ENCODE measurements around the gene ABLIM3. TPM values are rescaled to one million over a fixed set of nuclear protein-coding genes. Genes with fewer than 3 reads are reported as not detected.

Gene ABLIM3
- total and polyA plus RNA-seq, 2 donors (not counting 3 experiments of a cell fraction or from before 2014, with no cell fraction given) = 16.7 to 42.1 TPM

- intact Hi-C loops (cut with micrococcal nuclease) = no loop called here
- no TSS peak for BruUV-seq (replicated peaks)
- no peak for FAIRE-seq
Observed at GRCh38 chr5:149164731-149165130, 23.4 kb downstream of the ABLIM3 start.

GRCh38 chr5:149166128-149166527 is 24.8 kb downstream of the ABLIM3 start:
- intact Hi-C loops (cut with micrococcal nuclease) = no loop called here
- Histone ChIP-seq H4K20me1 (replicated peaks; ENCODE audit: control insufficient read depth, extremely low read depth, insufficient read depth, low read length) (no peaks in the 10 kb centered on the region), H3K79me2 (ENCODE audit: control insufficient read depth, insufficient read depth, low read length) (no peaks in the 10 kb centered on the region), H3K36me3 (ENCODE audit: control insufficient read depth in 2 of 2, extremely low read depth in 1 of 2, insufficient read depth in 2 of 2, low read length in 2 of 2) (no peaks in the 10 kb centered on the region), H3K9me3 (replicated peaks; ENCODE audit: control insufficient read depth, insufficient read depth, low read length) (no peaks in the 10 kb centered on the region), H3K9ac (replicated peaks; ENCODE audit: extremely low read depth, insufficient read depth, low read length) (no peak overlapping the region), H2AFZ (ENCODE audit: low read depth, low read length) (no peak overlapping the region), H3K9me1 (replicated peaks; ENCODE audit: control insufficient read depth, extremely low read depth, insufficient read depth, low read length) (no peaks in the 10 kb centered on the region), H3K4me3 (replicated peaks in 1 of 3; ENCODE audit: insufficient read depth in 1 of 3, low read depth in 1 of 3, low read length in 3 of 3) (no peak overlapping the region), H3K4me2 (ENCODE audit: insufficient read depth, low read length) (no peak overlapping the region), H3K4me1 (ENCODE audit: control insufficient read depth, extremely low read depth, insufficient read depth, low read length) (no peaks in the 10 kb centered on the region), H3K27ac (ENCODE audit: insufficient read depth, low read depth, low read length) (no peak overlapping the region), H3K27me3 (ENCODE audit: control insufficient read depth in 2 of 2, insufficient read depth in 2 of 2, low read length in 2 of 2) (no peaks in the 10 kb centered on the region)
- ChIA-PET POLR2A (no interaction called here), CTCF (interaction anchor here (1.5 kb wide), 1 partner anchor 8 kb away, joined by 3 read pairs; no protein-coding TSS in a partner anchor)
- DNase-seq (ENCODE audit: low read depth, low spot score) (no peak), FAIRE-seq (no peak)
- no TSS peak for BruUV-seq (replicated peaks)
- dilution Hi-C loops (cut with MboI; ENCODE audit: extremely low pct_ligation_motif_present, low sequenced_read_pairs) = no loop called here
- TF ChIP-seq, protein P1, sequence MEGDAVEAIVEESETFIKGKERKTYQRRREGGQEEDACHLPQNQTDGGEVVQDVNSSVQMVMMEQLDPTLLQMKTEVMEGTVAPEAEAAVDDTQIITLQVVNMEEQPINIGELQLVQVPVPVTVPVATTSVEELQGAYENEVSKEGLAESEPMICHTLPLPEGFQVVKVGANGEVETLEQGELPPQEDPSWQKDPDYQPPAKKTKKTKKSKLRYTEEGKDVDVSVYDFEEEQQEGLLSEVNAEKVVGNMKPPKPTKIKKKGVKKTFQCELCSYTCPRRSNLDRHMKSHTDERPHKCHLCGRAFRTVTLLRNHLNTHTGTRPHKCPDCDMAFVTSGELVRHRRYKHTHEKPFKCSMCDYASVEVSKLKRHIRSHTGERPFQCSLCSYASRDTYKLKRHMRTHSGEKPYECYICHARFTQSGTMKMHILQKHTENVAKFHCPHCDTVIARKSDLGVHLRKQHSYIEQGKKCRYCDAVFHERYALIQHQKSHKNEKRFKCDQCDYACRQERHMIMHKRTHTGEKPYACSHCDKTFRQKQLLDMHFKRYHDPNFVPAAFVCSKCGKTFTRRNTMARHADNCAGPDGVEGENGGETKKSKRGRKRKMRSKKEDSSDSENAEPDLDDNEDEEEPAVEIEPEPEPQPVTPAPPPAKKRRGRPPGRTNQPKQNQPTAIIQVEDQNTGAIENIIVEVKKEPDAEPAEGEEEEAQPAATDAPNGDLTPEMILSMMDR (IDR thresholded peaks at IDR 0.05; ENCODE audit: extremely low read depth in 1 of 2, insufficient read depth in 1 of 2, low read depth in 1 of 2, low read length in 2 of 2) = no peak
- no peak for TF ChIP-seq MYC (IDR thresholded peaks at IDR 0.05; ENCODE audit: low read depth, low read length)
- TF ChIP-seq FOS (IDR thresholded peaks at IDR 0.05; ENCODE audit: borderline replicate concordance, insufficient read depth, low read length) = no peak
- TF ChIP-seq MAX (IDR thresholded peaks at IDR 0.05; ENCODE audit: insufficient read depth, insufficient read length) = no peak
- no peak for TF ChIP-seq POLR2AphosphoS5 (IDR thresholded peaks at IDR 0.05; ENCODE audit: insufficient read depth, low read depth, low read length)
- TF ChIP-seq GATA2 (IDR thresholded peaks at IDR 0.05; ENCODE audit: insufficient read depth, insufficient read length, low read depth, low read length) = no peak
- TF ChIP-seq EZH2 (IDR thresholded peaks at IDR 0.05; ENCODE audit: borderline replicate concordance, low read depth, low read length, severe bottlenecking) = no peak
- no peak for TF ChIP-seq POLR2A (IDR thresholded peaks at IDR 0.05; ENCODE audit: low read depth, low read length)
- TF ChIP-seq JUN (IDR thresholded peaks at IDR 0.05; ENCODE audit: borderline replicate concordance, insufficient read depth, insufficient read length, low read depth) = no peak

More at GRCh38 chr5:149164731-149165130, 23.4 kb downstream of the ABLIM3 start:
- H3K36me3 ChIP-seq (ENCODE audit: control insufficient read depth in 2 of 2, extremely low read depth in 1 of 2, insufficient read depth in 2 of 2, low read length in 2 of 2) = no peaks in the 10 kb centered on the region
- no peak overlapping the region for H2AFZ ChIP-seq (ENCODE audit: low read depth, low read length)
- no peak overlapping the region for H3K4me3 ChIP-seq (replicated peaks in 1 of 3; ENCODE audit: insufficient read depth in 1 of 3, low read depth in 1 of 3, low read length in 3 of 3)
- DNase-seq (ENCODE audit: low read depth, low spot score) = no peak
- no peaks in the 10 kb centered on the region for H3K9me3 ChIP-seq (replicated peaks; ENCODE audit: control insufficient read depth, insufficient read depth, low read length)
- ChIA-PET POLR2A (no interaction called here), CTCF (interaction anchor here (1.2 kb wide), 1 partner anchor 21 kb away, joined by 3 read pairs; no protein-coding TSS in a partner anchor)
- no peak overlapping the region for H3K4me2 ChIP-seq (ENCODE audit: insufficient read depth, low read length)
- no peak for TF ChIP-seq MYC (IDR thresholded peaks at IDR 0.05; ENCODE audit: low read depth, low read length)
- TF ChIP-seq, protein P1 (IDR thresholded peaks at IDR 0.05; ENCODE audit: extremely low read depth in 1 of 2, insufficient read depth in 1 of 2, low read depth in 1 of 2, low read length in 2 of 2) = no peak
- no peak for TF ChIP-seq EZH2 (IDR thresholded peaks at IDR 0.05; ENCODE audit: borderline replicate concordance, low read depth, low read length, severe bottlenecking)
- no peak for TF ChIP-seq MAX (IDR thresholded peaks at IDR 0.05; ENCODE audit: insufficient read depth, insufficient read length)
- H4K20me1 ChIP-seq (replicated peaks; ENCODE audit: control insufficient read depth, extremely low read depth, insufficient read depth, low read length) = no peaks in the 10 kb centered on the region
- no peak overlapping the region for H3K27ac ChIP-seq (ENCODE audit: insufficient read depth, low read depth, low read length)
- no peaks in the 10 kb centered on the region for H3K27me3 ChIP-seq (ENCODE audit: control insufficient read depth in 2 of 2, insufficient read depth in 2 of 2, low read length in 2 of 2)
- H3K79me2 ChIP-seq (ENCODE audit: control insufficient read depth, insufficient read depth, low read length) = peaks cover 6% of the 10 kb centered on the region
- no peak overlapping the region for H3K9ac ChIP-seq (replicated peaks; ENCODE audit: extremely low read depth, insufficient read depth, low read length)
- no peaks in the 10 kb centered on the region for H3K9me1 ChIP-seq (replicated peaks; ENCODE audit: control insufficient read depth, extremely low read depth, insufficient read depth, low read length)
- no peaks in the 10 kb centered on the region for H3K4me1 ChIP-seq (ENCODE audit: control insufficient read depth, extremely low read depth, insufficient read depth, low read length)
- dilution Hi-C loops (cut with MboI; ENCODE audit: extremely low pct_ligation_motif_present, low sequenced_read_pairs) = no loop called here
